C4-2B (cell line): Measurements from ENCODE around the gene KLHL3.

Experiments
- H3K27ac ChIP-seq: fragments of 450-650 bp; 2 replicates; pipeline ENCODE4 v1.5.1; 2017
- CTCF ChIP-seq: fragments of 450-650 bp; conservative IDR thresholded peaks from 2 replicates; pipeline ENCODE4 v1.5.1; 2017; ENCODE audit warnings: mild to moderate bottlenecking
- ZFX ChIP-seq: fragments of 450-650 bp; IDR thresholded peaks from 2 replicates; pipeline ENCODE4 v1.6.1; 2017

KLHL3 gene

GRCh38 chr5:137684761-137685160 is 51.1 kb downstream of the KLHL3 start:
- TF ChIP-seq ZFX = no peak
- TF ChIP-seq CTCF = no peak
- no peak overlapping the region for H3K27ac ChIP-seq

GRCh38 chr5:137681191-137681590 is 54.7 kb downstream of the KLHL3 start:
- H3K27ac ChIP-seq = no peak overlapping the region
- no peak for TF ChIP-seq CTCF
- no peak for TF ChIP-seq ZFX

GRCh38 chr5:137679910-137680309 is 56.0 kb downstream of the KLHL3 start:
- H3K27ac ChIP-seq = no peak overlapping the region
- no peak for TF ChIP-seq ZFX
- TF ChIP-seq CTCF = no peak

GRCh38 chr5:137679195-137679594 is 56.7 kb downstream of the KLHL3 start:
- TF ChIP-seq ZFX (no peak), CTCF (no peak)
- H3K27ac ChIP-seq = no peak overlapping the region

GRCh38 chr5:137672881-137673280 is 63.0 kb downstream of the KLHL3 start:
- H3K27ac ChIP-seq = no peak overlapping the region

GRCh38 chr5:137672001-137672400 is 63.9 kb downstream of the KLHL3 start:
- no peak overlapping the region for H3K27ac ChIP-seq
- TF ChIP-seq CTCF (no peak), ZFX (no peak)

More at GRCh38 chr5:137672881-137673280, 63.0 kb downstream of the KLHL3 start:
- TF ChIP-seq ZFX (no peak), CTCF (no peak)

- H3K27ac ChIP-seq = no peak overlapping the region
- TF ChIP-seq CTCF (no peak), ZFX (no peak)
These were observed 66.1 kb downstream of the KLHL3 start for GRCh38 chr5:137669811-137670210.
